Placental pericyte (primary cell): Measurements from ENCODE around the gene C16orf86. TPM values are rescaled to one million over a fixed set of nuclear protein-coding genes. Genes with fewer than 3 reads are reported as not detected.

Experiments
- total RNA-seq: library from RNA; depleted of rRNA; stranded (reverse); fragments of >200 nt; gene quantifications from 2 replicates; pipeline ENCODE4 v1.2.3, GENCODE V29; 2012

Gene C16orf86, protein sequence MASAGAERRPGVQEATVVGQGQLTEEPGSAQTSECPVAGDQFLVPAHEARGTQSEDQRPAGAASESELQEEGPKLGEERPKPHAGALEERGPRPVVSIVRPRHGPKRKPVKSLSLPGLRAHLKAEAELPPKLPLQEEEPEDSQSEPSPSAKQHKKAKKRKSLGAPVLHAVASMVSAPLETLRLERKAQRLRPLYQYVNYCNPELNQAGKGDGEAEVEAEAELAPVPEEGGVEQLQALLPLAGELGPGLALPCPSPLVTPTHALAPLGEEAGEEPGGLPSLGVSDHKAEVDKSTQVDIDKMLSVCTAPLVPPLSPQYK
- 2.3 and 3.5 TPM in 2 replicates for total RNA-seq

DNA sequence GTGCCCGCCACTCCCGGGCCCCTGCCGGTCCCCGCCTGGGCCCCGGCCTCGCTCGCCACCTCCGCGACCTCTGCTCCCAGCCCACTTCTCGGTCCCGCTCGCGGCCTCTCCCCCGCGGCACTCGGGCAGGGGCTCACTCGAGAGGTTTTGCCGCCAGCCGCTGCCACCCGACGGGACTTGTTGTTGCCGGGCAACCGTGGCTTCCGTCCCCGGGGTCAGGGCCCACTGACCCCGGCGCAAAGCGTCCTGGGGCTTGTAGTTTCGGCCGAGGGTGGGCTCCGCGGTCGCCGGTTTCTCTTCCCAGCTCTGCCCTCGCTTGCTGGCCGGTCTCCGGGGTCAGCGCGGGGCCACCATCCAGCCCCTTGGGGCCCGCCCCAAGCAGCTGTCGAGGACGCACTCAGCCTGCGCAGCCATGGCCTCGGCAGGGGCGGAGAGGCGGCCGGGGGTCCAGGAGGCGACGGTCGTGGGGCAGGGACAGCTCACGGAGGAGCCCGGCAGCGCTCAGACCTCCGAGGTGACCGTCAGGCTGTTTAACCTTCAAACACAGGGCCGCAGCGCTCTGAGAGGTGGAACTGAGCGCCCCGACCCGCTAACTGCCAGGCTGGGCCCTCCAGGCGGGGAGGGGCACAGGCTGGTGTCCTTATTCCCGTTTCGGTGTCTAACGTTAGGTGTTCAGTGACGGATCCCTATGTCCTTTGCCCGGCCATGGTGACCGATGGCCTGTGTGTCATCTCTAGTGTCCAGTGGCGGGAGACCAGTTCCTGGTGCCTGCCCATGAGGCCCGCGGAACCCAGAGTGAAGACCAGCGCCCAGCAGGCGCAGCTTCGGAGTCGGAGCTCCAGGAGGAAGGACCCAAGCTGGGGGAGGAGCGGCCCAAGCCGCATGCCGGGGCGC, at the start of gene C16orf86, which contains the start of gene ENKD1:
TSS of gene C16orf86 (plus strand) at position 256 of the 894 bp plus-strand sequence. CDS start at position 413, 157 bp downstream.
TSS of gene ENKD1 (minus strand) at position 192 of the 894 bp plus-strand sequence. CDS start 308 bp downstream, outside the sequence.

DNA sequence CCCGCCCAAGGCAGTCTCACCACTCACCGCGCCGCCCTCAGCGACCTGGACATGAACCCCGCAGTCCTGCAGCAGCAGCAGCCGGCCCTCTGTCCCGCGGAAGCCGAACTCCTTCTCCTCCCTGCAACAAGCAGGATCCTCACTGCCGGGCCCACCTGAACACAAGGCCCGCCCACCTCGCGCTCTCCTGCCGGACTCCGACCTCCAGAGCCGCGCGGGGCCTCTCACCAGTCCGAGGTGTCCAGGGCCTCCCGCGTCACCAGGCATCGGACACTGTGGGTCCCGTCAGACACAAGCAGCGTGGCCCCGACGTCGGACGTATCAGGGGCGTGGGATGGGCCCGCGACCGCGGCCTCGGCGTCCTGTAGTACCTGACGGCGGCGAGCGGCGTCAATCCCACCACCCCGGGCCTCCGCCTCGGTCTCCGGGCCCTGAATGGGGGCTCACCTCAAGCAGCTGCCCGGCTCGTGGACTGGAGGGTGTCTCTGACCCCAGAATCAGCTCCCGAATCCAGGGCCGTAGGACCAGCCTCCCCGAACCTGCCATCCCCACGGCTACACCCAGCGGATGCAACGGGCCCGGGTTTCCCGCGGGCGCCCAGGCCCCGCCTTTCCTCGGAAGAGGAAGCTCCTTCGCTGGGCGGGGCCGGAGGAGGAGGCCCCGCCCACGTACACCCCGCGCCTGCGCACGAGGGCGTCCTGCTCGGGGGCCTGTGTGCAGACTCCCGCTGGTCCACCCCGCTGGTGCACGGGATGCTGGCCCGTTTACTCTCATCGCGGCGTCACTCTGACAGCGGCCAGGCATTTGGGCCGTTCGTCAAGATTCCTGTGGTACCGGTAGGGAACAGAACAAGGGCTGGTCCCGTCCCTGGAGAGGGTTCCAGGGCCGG, 6.7 kb upstream of the C16orf86 start, which contains the start of gene ACD:
TSS of gene ACD (minus strand) at position 586 of the 889 bp plus-strand sequence. CDS start at position 546, 40 bp downstream.

DNA sequence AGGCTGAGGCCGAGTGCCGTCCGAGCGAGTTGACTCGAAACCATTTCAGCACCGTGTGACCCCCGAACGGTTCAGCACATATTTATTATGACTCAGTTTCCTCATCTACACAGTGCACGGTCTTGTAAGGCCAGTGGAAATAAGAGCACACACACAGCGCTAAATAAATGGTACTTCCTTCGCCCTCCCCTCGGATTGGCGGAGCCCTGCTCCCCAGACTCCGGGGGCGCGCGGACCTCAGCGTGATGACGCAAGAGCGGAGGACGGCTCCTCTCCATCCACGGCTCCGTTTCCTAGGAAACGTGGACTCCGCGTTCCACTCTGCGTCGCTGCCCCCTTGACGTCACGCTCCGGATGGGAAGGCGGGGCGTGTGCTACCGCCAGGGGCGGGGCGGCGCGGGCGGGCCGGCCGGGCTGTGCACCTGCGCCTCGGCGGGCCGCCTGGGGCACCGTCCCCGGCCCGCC, 6.0 kb upstream of the C16orf86 start, which contains the start of gene PARD6A:
TSS of gene PARD6A (plus strand) at position 397 of the 465 bp plus-strand sequence. CDS start 79 bp downstream, outside the sequence.

Other genes with a start within 250 kb of the C16orf86 start
- gene HSD11B2, start 235.7 kb upstream of the C16orf86 start, total RNA-seq: under 0.01 TPM in 1 of 2 replicates, not detected in the other
- 149 and 198 TPM in 2 replicates for gene ATP6V0D1, start 185.7 kb upstream of the C16orf86 start, total RNA-seq
- not detected in 2 replicates for gene AGRP, start 183.3 kb upstream of the C16orf86 start, total RNA-seq
- 37.8 and 45.3 TPM in 2 replicates for gene RIPOR1, start 138.0 kb upstream of the C16orf86 start, total RNA-seq
- 27.8 and 35.9 TPM in 2 replicates for gene CTCF, start 104.3 kb upstream of the C16orf86 start, total RNA-seq
- gene CARMIL2, start 21.7 kb upstream of the C16orf86 start, total RNA-seq: 0.43 and 0.44 TPM in 2 replicates
- 17.3 and 39.8 TPM in 2 replicates for gene ACD, start 6.6 kb upstream of the C16orf86 start, total RNA-seq
- 1.3 and 1.5 TPM in 2 replicates for gene PARD6A, start 5.9 kb upstream of the C16orf86 start, total RNA-seq
- gene ENKD1, start 64 bp upstream of the C16orf86 start, total RNA-seq: 14.7 and 17.6 TPM in 2 replicates
- gene GFOD2, start 52.5 kb downstream of the C16orf86 start, total RNA-seq: 12.0 and 22.6 TPM in 2 replicates
- 6.4 and 7.7 TPM in 2 replicates for gene RANBP10, start 139.7 kb downstream of the C16orf86 start, total RNA-seq
- gene TSNAXIP1, start 140.1 kb downstream of the C16orf86 start, total RNA-seq: 0.88 and 1.0 TPM in 2 replicates
- gene THAP11, start 175.5 kb downstream of the C16orf86 start, total RNA-seq: 26.0 and 39.4 TPM in 2 replicates
- 159 and 180 TPM in 2 replicates for gene NUTF2, start 180.1 kb downstream of the C16orf86 start, total RNA-seq
- 21.4 and 52.3 TPM in 2 replicates for gene CENPT, start 180.9 kb downstream of the C16orf86 start, total RNA-seq
- 61.1 and 85.3 TPM in 2 replicates for gene EDC4, start 206.2 kb downstream of the C16orf86 start, total RNA-seq
- gene NRN1L, start 218.1 kb downstream of the C16orf86 start, total RNA-seq: 1.0 TPM in 1 of 2 replicates, not detected in the other
- gene PSKH1, start 226.4 kb downstream of the C16orf86 start, total RNA-seq: 18.6 and 23.9 TPM in 2 replicates